T-helper 2 cell treated with Interferon-gamma antibody and Interleukin-4, amounts not matched to agents 100 ng/mL and 5 ng/mL, for 36 hours (primary cell): Measurements from ENCODE around the gene FOXF2. TPM values are rescaled to one million over a fixed set of nuclear protein-coding genes. Genes with fewer than 3 reads are reported as not detected.

Source experiments
- intact Hi-C: fragments of 100-400 bp; cut with micrococcal nuclease; formaldehyde crosslinking; loops from one replicate; pipeline ENCODE4 v1.15.1; 2023
- total RNA-seq: library from RNA; stranded (reverse); gene quantifications from 2 replicates; pipeline ENCODE4 v1.2.3, GENCODE V29; 2022

Gene FOXF2
- total RNA-seq, 1 donor from 2014 or later: not detected

- intact Hi-C loops: loop anchor here (10.0 kb wide), 1 partner anchor 996 kb away; the partner anchor contains the start of gene IRF4
Observed at GRCh38 chr6:1390133-1390945, 963 bp downstream of the FOXF2 start.

- intact Hi-C loops: loop anchor here (10.0 kb wide), 1 partner anchor 996 kb away; the partner anchor contains the start of gene IRF4
Observed at GRCh38 chr6:1390946-1391799, 1.8 kb downstream of the FOXF2 start.

- intact Hi-C loops: loop anchor here (2.0 to 10.0 kb wide), 2 partner anchors 13 to 997 kb away; partner anchors contain the start of gene IRF4
Observed at GRCh38 chr6:1391800-1392309, 2.5 kb downstream of the FOXF2 start.

GRCh38 chr6:1392813-1393640 lies 3.7 kb downstream of the FOXF2 start:
- intact Hi-C loops: loop anchor here (2.0 to 10.0 kb wide), 2 partner anchors 14 to 998 kb away; partner anchors contain the start of gene IRF4

DNA sequence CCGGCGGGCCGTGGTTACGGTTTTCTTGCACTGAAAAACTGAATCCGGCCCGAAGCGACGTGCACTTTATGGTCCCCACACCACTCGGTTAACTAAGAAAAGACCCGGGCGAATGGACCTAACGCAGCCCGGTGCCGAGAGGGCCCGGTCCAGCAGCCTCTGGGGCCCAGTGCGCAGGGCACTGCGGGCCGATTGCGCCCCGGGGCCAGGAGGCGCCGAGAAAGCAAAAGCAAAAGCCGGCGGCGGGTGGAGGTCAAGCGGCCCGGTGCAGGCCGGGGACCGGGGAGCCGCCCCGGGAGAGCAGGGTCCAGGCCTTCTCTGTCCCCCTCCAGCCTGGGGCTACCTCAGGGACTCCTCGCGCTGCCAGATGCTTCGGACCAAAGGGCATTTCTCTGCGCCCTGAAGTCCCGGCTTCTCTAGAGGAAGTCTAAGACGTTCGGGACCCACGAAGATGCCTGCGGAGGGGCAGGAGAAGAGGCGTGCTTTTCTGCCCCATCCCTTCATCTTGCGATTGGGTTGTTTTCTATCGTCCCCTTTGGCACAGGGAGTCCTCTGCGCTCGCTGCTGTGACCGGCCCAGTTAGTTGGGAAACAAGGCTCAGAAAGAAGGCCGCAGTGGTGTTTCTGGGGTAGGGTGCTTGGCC lies 4.4 kb downstream of the FOXF2 start:
- intact Hi-C loops: loop anchor here (2.0 to 10.0 kb wide), 2 partner anchors 15 to 999 kb away; partner anchors contain the start of gene IRF4

DNA sequence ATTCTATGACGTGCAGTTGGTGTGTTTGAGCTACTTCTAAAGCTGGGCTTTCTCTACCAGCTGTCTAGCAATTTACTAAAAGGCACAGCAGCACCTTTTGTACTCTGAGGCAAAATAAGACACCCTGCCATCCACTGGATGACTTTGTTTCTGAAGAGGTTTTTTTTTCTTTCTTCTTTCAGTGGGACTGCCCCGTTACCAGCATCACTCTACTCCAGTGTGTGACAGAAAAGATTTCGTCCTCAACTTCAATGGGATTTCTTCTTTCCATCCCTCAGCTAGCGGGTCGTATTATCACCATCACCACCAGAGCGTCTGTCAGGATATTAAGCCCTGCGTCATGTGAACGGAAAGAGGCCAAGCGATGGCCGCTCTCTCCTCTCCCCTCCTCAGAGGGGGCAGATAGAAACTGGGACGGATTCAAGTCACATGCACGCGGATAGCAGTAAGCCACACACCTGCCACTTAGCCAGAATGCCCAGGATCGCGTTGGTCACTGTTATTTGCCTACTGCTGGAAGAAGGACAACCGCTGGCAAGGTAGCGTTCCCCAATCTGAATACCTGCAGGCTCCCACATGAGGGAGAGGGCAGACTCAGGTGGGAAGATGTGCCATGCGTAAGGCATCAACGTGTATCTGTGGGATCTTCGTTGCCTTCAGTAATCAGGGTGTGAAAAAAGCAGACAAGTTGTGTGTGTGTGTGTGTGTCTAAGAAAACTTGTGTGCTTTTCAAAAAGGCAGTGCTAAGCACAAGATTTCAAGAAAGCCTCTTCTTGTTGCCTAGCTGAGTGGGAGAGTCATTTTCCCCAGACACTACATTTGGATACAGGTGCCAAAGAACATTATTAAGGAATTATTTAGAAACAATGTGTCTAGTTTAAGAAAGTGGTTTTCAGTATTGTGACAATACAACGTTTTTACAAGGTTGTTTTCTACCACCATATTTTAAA lies 5.4 kb downstream of the FOXF2 start:
- intact Hi-C loops: loop anchor here (10.0 kb wide), 1 partner anchor 1000 kb away; the partner anchor contains the start of gene IRF4

GRCh38 chr6:1395506-1395905 lies 6.1 kb downstream of the FOXF2 start:
- intact Hi-C loops: loop anchor here (10.0 kb wide), 1 partner anchor 1001 kb away; the partner anchor contains the start of gene IRF4

DNA sequence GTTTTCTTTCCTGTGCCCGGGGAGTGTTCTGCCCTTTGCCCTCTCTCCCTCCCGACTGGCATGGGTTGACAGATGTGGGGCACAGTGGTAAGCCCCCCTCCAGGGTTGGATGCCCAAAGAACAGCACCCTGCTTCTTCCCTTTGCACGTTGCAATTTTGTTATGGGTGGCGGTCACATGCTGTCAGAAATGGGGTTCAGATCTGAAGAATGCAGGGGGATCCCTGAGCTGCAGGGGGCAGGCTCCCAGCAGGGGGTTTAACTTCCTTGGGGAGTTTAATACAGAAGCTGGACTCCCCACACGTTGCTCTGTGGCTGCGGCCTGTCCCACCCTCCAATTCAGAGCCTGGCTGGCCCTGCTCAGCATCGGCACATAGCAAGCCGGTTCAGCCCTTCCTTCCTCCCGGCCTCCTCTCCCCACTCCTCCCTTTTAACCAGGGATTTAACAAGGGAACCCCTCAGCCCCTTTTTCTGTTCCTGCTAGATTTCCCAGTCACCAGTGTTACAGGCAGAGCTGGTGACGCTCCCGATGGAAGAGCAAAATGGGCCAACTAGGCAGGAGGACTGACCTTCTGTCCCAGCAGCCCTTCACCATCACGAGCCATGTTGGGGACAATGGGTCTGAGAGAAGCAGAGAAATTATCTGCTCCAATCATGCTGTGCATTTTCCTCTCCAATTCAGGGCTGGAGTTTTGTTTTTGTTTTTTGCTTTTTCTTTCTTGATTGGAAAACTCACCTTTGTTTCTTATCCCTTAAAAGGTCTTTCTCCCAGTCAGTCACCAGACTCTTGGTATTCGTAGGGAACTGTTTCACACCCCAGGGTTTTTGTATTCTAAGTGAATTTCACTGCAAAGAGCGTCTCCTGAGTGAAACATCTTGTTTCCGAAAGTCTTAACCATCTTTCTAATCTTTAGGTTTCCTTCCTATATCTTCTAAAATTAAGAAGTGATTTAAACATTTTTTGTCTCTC lies 6.8 kb downstream of the FOXF2 start:
- intact Hi-C loops: loop anchor here (10.0 kb wide), 1 partner anchor 1001 kb away; the partner anchor contains the start of gene IRF4

GRCh38 chr6:1396952-1397868 lies 7.8 kb downstream of the FOXF2 start:
- intact Hi-C loops: loop anchor here (1.0 to 10.0 kb wide), 3 partner anchors 600 to 1002 kb away; partner anchors contain the start of gene IRF4

- intact Hi-C loops: loop anchor here (10.0 kb wide), 1 partner anchor 1004 kb away; the partner anchor contains the start of gene IRF4
Observed at GRCh38 chr6:1399085-1399780, 9.9 kb downstream of the FOXF2 start.

GRCh38 chr6:1400126-1400850 lies 10.9 kb downstream of the FOXF2 start:
- intact Hi-C loops: no loop called here

DNA sequence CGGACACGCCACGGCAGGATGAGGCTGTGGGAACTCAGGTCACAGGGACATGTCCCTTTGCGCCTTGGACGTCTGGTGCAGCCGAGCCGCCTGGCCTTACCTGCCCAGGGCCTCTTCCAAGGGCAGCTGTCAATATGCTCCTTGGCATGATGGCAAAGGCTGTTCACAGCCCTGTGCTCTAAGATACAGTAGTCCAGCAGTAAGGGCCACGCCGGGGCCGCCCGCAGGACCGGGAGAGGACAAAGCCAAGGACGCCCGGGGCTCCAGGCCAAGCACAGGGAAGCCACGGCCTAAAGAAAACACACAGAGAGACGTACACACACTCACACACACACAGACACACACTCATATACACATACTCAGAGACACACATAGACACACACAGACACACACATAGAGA lies 13.0 kb downstream of the FOXF2 start:
- intact Hi-C loops: no loop called here

- intact Hi-C loops: no loop called here
Observed at GRCh38 chr6:1402868-1403267, 13.5 kb downstream of the FOXF2 start.

DNA sequence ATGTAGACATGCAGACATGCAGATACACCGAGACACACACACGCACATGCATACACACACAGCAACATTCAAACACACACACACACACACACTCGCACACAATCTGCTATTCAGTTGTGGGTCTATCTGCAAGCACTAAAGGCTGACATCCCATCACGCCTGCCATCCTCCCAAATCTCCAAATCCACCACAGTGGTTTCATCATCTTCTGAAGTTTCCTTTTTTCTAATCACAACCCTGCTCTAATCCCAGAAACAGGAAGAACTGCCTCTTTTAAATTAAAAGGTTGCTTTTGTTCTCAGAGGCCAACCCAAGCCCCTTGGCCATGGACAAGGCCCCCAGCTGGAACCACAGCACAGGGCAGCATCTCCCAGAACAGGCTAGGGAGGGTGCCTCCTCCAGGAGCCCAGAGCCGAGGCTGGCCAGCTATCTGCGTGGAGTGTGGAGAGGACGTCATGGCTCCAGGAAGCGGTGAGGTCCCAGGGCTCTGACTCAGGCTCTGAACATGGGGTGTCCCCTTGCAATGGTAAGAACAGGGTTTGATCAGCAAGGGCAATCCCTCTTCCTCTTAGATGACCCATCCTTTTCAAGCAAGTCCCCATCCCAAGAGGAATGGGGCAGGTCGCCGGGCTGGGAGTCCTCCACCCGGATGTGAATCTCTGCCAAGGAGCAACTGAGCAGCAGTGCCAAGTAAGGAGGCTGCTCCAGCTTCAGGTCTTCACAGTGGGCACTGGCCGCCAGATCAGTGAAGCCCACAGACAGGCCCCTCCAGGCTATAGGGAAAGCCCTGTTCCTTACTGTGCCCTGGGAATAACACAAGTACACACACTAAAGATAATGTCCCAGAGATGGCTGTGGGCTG lies 14.7 kb downstream of the FOXF2 start:
- intact Hi-C loops: no loop called here
